Measurements from ENCODE around the gene ERBB4.

DNA sequence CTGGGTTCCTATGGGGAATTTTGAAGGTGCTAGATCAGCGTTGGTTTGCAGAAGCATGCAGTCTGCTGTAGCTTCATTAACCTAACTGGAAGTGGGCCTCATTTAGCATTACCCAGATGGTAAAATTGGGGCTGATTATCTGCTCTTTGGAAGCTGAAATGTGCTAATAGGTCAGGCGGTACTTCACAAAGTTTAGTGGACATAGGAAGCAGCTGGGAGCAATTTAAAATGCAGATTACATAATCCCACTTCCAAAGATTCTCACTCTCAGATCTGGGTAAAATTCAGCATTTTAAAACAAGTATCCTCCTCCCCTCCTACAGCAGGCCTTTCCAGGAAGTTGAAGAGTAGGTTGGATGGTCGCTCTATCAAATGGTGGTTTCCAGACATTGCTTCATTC lies 1075.2 kb downstream of the ERBB4 start:
- no peak for TF ChIP-seq POLR2A (IDR thresholded peaks at IDR 0.05)
- TF ChIP-seq, protein P1, sequence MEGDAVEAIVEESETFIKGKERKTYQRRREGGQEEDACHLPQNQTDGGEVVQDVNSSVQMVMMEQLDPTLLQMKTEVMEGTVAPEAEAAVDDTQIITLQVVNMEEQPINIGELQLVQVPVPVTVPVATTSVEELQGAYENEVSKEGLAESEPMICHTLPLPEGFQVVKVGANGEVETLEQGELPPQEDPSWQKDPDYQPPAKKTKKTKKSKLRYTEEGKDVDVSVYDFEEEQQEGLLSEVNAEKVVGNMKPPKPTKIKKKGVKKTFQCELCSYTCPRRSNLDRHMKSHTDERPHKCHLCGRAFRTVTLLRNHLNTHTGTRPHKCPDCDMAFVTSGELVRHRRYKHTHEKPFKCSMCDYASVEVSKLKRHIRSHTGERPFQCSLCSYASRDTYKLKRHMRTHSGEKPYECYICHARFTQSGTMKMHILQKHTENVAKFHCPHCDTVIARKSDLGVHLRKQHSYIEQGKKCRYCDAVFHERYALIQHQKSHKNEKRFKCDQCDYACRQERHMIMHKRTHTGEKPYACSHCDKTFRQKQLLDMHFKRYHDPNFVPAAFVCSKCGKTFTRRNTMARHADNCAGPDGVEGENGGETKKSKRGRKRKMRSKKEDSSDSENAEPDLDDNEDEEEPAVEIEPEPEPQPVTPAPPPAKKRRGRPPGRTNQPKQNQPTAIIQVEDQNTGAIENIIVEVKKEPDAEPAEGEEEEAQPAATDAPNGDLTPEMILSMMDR (IDR thresholded peaks at IDR 0.05), result no peak

Measured in Peyer's patch (tissue), 4 donors.